NCI-H1105 treated with DMSO at 0.1 percent for 48 hours (cell line): ENCODE data around the gene SYN1.
A peak's percentile ranks its signal among the peaks of the same experiment; 100 is the strongest.

ENCODE experiments used
- DNase-seq: peaks from one replicate; lab custom pipeline; 2025; lab: John Stamatoyannopoulos, UW

Gene SYN1

GRCh38 chrX:47572773-47573340 lies 46.8 kb downstream of the SYN1 start:
- DNase-seq, result no peak

DNA sequence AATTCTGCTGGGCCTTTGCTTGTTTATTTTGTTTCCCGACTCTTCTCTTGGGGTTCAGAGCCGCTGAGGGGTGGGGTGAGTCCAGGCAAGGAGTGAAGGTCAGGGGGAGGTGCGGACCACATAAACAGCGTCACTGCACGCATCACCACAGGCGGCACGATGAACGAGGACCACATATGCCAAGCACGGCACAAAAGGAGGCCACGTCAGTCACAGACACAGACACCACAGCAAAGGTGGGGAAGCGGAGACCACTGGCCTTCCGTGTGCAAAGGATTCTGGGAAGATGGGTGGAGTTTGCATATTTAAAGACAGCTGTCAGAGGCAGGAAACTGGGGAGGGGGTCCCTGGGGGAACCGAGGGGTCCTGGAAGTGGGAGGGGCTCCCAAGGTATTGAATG lies 47.8 kb downstream of the SYN1 start:
- DNase-seq, result no peak

DNA sequence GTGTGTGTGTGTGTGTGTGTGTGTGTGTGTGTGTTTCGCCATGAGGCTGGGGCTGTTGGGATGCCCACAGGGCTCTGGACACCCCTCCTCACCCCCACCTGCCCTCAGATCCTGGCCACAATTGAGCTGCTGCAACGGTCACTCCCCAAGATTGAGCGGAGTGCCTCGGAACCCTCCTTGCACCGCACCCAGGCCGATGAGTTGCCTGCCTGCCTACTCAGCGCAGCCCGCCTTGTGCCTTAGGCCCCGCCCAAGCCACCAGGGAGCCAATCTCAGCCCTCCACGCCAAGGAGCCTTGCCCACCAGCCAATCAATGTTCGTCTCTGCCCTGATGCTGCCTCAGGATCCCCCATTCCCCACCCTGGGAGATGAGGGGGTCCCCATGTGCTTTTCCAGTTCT lies 48.4 kb downstream of the SYN1 start:
- DNase-seq, result no peak

- DNase-seq, result no peak
Measured at GRCh38 chrX:47570794-47571193, 48.9 kb downstream of the SYN1 start.

- no peak for DNase-seq
Measured at GRCh38 chrX:47568656-47569295, 50.9 kb downstream of the SYN1 start.

GRCh38 chrX:47566841-47567240 lies 52.8 kb downstream of the SYN1 start:
- no peak for DNase-seq

DNA sequence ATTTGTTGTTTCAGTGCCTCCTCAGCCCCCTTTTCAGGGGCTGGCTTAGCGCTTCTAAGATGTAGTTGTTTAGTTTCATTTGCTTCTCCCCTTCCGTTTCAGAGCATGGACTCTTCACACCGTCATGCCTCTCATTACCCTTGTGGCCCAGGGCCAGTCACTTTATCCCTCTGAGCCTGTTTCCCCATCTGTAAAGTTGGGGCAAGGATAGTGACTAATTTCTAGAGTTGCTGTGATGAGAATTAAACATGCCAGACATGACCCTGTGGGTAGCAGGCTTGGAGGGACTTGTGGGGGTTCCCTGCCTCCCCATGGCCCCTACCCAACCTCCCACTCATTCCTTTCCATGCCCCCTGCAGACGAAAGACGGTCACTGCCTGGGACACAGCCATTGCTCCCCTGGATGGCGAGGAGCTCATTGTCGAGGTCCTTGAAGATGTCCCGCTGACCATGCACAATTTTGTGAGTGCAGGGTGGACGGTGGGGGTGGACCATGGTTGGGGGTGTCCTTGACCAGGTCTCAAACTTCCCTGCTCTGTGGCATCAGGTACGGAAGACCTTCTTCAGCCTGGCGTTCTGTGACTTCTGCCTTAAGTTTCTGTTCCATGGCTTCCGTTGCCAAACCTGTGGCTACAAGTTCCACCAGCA lies 55.1 kb downstream of the SYN1 start:
- DNase-seq, result no peak

GRCh38 chrX:47563801-47564315 lies 55.8 kb downstream of the SYN1 start:
- DNase-seq, result no peak

GRCh38 chrX:47562615-47563243 lies 56.9 kb downstream of the SYN1 start:
- DNase-seq, result no peak

- DNase-seq, result no peak
Measured at GRCh38 chrX:47561659-47562151, 58.0 kb downstream of the SYN1 start.

GRCh38 chrX:47560934-47561658 lies 58.6 kb downstream of the SYN1 start, which contains the start of gene ARAF:
Gene ARAF, plus strand, starts transcription at chrX:47561205. Its CDS starts 1,763 bp downstream, at chrX:47562968.
- DNase-seq, result peak; percentile 91

- no peak for DNase-seq
Measured at GRCh38 chrX:47560179-47560933, 59.3 kb downstream of the SYN1 start.

DNA sequence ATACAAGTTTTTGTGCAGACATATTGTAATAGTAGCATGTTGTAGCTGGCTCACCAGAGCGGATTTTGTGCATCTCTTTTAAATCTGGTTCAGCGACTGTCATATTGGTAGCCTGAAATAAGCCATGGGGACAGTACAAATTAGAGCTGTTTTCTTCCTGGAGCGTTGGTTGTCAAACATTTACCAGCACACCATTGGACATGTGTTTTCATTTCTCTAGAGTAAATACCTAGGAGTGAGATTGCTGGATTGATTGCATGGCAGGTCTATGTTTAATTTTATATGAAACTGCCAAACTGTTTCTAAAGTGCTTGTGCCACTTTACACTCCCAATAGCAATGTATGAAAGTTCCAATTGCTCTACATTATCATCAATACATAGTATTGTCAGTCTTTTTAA lies 61.2 kb downstream of the SYN1 start:
- DNase-seq, result no peak

DNA sequence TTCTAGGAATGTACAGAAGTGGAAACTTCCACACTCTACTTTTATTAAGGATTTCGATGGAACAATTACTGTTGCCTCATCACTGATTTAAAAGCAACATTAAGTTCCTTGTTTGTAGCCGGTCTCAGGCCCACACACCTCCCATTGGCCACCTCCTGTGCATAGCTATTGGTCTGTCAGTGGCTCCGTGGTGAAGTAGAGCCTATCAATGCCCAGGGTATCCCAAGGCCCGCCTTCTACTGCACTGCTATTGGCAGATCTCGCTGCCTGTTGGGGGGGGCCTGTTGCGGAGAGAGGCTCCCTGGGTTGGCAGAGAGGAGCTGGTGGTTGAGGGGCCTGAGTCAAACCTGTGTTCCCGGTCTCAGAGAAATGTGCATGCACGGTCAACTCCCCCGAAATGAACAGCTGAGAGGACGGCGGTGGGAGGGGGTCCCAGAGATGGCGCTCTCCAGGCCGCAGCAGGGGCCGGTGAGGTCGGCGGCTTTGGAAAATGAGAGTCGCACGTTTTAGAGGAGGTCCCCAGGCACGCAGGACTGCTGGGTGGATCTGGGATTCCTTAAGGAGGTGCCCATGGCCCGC lies 63.5 kb downstream of the SYN1 start:
- DNase-seq, result peak; percentile 89

DNA sequence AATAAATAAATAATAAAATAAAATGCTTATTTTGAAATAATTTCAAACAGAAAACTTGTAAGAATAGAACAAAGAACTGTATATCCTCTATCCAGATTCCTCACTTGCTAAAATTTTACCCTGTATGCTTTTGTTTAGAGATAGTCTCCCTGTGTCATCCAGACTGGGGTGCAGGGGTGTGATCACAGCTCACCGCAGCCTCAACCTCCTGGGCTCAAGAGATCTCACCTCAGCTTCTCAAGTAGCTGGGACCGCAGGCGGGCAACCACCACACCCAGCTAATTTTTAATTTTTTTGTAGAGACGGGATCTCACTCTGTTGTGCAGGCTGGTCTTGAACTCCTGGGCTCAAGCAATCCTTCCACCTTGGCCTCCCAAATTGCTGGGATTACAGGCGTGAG lies 76.2 kb downstream of the SYN1 start:
- DNase-seq, result no peak

- peak; percentile 77 for DNase-seq
Measured at GRCh38 chrX:47540754-47541538, 78.7 kb downstream of the SYN1 start.

DNA sequence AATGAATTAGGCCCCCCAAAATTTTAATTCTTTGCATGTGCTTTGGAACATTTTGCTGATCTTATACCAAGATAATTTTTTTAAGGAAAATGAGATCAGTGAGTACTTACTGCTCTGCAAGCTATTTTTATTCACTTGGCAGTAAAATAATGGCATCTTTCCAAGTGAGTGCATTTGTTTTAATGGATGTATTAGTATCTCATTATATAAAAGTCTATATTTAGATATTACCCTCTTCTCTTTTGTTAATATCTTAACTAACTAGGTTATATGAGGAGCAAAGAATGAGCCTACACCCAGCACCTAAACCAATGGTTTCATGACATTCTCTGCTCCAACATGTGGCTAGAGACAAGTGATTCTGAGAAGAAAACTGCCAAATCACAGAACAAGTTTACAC lies 79.8 kb downstream of the SYN1 start:
- peak; percentile 1 for DNase-seq

- no peak for DNase-seq
Measured at GRCh38 chrX:47530049-47530448, 89.6 kb downstream of the SYN1 start.

DNA sequence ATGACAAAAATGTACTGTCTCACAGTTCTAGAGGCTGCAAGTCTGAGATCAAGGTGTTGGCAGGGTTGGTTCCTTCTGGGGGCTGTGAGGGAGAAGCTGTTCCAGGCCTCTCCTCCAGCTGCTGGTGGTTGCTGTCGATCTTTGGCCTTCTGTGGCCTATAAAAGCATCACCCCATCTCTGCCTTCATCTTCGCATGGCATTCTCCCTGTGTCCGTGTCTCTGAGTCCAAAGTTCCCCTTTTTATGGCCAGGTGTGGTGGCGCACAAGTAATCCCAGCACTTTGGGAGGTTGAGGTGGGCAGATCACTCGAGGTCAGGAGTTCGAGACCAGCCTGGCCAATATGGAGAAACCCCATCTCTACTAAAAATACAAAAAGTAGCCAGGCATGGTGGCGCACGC lies 90.1 kb downstream of the SYN1 start:
- DNase-seq, result no peak

DNA sequence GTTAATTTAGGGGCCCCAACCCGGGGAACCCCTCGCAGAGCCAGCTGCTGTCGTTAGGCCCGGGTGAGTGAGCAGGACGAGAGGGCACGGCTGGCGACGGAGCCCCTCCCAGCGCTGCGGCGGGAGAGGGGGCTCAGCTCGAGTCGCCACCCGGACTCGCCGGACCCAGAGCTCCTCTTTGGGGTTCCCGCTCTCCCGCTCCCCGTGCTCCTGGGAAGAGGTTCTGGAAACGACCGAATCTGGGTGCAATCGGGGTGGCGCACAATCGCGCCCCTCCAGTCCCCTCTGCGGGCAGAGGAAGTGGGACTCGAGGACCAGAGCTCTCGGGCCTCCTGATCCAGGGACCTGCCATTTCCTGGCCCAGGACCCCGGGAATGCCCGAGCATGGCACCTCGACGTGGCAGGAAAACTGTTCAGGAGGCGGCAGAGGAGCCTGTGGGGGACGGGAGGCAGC lies 95.9 kb downstream of the SYN1 start:
- no peak for DNase-seq
